AG10803 (cell line): ENCODE measurements around the gene CIDEA.
A peak's percentile ranks its signal among the peaks of the same experiment; 100 is the strongest.

Experiments used
- DNase-seq: peaks from one replicate; pipeline ENCODE4 v3.0.0; 2010; ENCODE audit warnings: low read depth
- H3K4me3 ChIP-seq: 2 replicates; pipeline ENCODE4 v1.5.1; 2011; ENCODE audit warnings: mild to moderate bottlenecking, low read length, control low read depth
- CTCF ChIP-seq: conservative IDR thresholded peaks from 2 replicates; pipeline ENCODE4 v1.5.1; 2011; ENCODE audit warnings: mild to moderate bottlenecking, low read length, control low read depth, inconsistent platforms

Gene CIDEA

GRCh38 chr18:12248926-12249720 lies 5.0 kb upstream of the CIDEA start:
- no peak for DNase-seq
- no peak for TF ChIP-seq CTCF
- no peak overlapping the region for H3K4me3 ChIP-seq

GRCh38 chr18:12251311-12251710 lies 2.9 kb upstream of the CIDEA start:
- H3K4me3 ChIP-seq = no peak overlapping the region
- no peak for DNase-seq
- no peak for TF ChIP-seq CTCF

- H3K4me3 ChIP-seq = no peak overlapping the region
- DNase-seq = no peak
- no peak for TF ChIP-seq CTCF
Measured at GRCh38 chr18:12252061-12252460, 2.1 kb upstream of the CIDEA start.

GRCh38 chr18:12253027-12253426 lies 1.1 kb upstream of the CIDEA start:
- DNase-seq = no peak
- no peak overlapping the region for H3K4me3 ChIP-seq
- TF ChIP-seq CTCF = no peak

GRCh38 chr18:12253663-12254135 lies 462 bp upstream of the CIDEA start:
- DNase-seq = no peak
- peak overlapping the region; percentile 29 for H3K4me3 ChIP-seq
- no peak for TF ChIP-seq CTCF

GRCh38 chr18:12254820-12255511 lies 805 bp downstream of the CIDEA start:
- TF ChIP-seq CTCF = no peak
- no peak overlapping the region for H3K4me3 ChIP-seq
- no peak for DNase-seq

- H3K4me3 ChIP-seq = no peak overlapping the region
- no peak for TF ChIP-seq CTCF
- peak; percentile 14 for DNase-seq
Measured at GRCh38 chr18:12255626-12256026, 1.5 kb downstream of the CIDEA start.
